ENCODE data around the gene PTGER2. TPM values are rescaled to one million over a fixed set of nuclear protein-coding genes. Genes with fewer than 3 reads are reported as not detected.

PTGER2 gene
- total RNA-seq, 2 donors from 2014 or later: 3.3 to 4.3 TPM

GRCh38 chr14:52329678-52330369 is 15.7 kb downstream of the PTGER2 start:
- Histone ChIP-seq H3K4me1 (ENCODE audit: control insufficient read depth in 1 of 2, low read depth in 2 of 2) (no peaks in the 10 kb centered on the region), H3K4me3 (no peak overlapping the region), H3K27me3 (replicated peaks; ENCODE audit: insufficient read depth) (no peaks in the 10 kb centered on the region), H3K36me3 (no peaks in the 10 kb centered on the region), H3K27ac (no peak overlapping the region), H3K9me3 (no peaks in the 10 kb centered on the region)
- no peak for TF ChIP-seq CTCF (IDR thresholded peaks at IDR 0.05)
- ATAC-seq (ENCODE audit: insufficient number of reproducible peaks, low FRiP score, low read depth): no peak
- DNase-seq (ENCODE audit: low spot score): no peak

- no peaks in the 10 kb centered on the region for H3K9me3 ChIP-seq
- H3K4me1 ChIP-seq (ENCODE audit: control insufficient read depth in 1 of 2, low read depth in 2 of 2): no peaks in the 10 kb centered on the region
- no peaks in the 10 kb centered on the region for H3K36me3 ChIP-seq
- ATAC-seq (ENCODE audit: insufficient number of reproducible peaks, low FRiP score, low read depth) (no peak), DNase-seq (ENCODE audit: low spot score) (no peak)
- no peak overlapping the region for H3K4me3 ChIP-seq
- TF ChIP-seq CTCF (IDR thresholded peaks at IDR 0.05): no peak
- no peak overlapping the region for H3K27ac ChIP-seq
- H3K27me3 ChIP-seq (replicated peaks; ENCODE audit: insufficient read depth): no peaks in the 10 kb centered on the region
These were observed 18.2 kb downstream of the PTGER2 start for GRCh38 chr14:52332269-52332668.

- H3K4me1 ChIP-seq (ENCODE audit: control insufficient read depth in 1 of 2, low read depth in 2 of 2): no peaks in the 10 kb centered on the region
- no peaks in the 10 kb centered on the region for H3K9me3 ChIP-seq
These were observed 19.0 kb downstream of the PTGER2 start for GRCh38 chr14:52333108-52333507.

DNA sequence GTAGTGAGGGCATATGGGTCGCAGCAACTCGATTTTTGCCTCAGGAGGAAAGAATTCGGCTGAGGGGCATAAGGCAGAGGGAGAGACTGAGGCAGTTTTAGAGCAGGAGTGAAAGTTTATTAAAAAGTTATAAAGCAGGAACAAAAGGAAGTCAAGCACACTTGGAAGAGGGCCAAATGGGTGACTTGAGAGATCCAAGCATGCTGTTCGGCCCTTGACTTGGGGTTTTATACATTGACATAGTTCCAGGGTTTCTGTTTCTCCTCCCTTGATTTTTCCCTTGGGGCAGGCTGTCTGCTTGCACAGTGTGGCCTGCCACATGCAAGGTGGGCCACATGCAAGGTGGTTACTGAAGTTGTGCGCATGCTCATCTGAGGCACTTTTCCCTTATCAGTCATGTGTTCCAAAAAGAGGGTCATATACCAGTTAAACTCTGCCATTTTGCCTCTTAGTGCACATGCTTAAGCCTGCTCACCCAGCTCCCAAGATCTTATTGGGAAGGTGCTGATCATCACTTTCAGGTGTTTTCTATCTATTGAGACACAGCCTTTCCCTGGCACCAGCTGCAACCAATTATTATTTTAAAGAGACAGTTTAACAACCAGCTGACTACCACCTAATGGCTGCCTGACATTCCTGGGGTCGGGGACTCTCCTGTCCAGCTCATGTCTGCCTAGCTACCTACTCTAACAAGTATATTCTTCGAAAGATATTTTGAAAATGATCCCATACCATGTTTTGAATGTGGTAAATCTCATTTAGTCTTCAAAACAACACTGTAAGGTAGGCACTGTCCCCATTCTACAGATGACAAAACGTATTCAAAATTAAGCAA is 19.9 kb downstream of the PTGER2 start:
- DNase-seq (ENCODE audit: low spot score): no peak
- no peak for ATAC-seq (ENCODE audit: insufficient number of reproducible peaks, low FRiP score, low read depth)

More at GRCh38 chr14:52333108-52333507, 19.0 kb downstream of the PTGER2 start:
- no peaks in the 10 kb centered on the region for H3K36me3 ChIP-seq
- TF ChIP-seq CTCF (IDR thresholded peaks at IDR 0.05): no peak
- H3K27ac ChIP-seq: no peak overlapping the region
- H3K4me3 ChIP-seq: no peak overlapping the region
- ATAC-seq (ENCODE audit: insufficient number of reproducible peaks, low FRiP score, low read depth): no peak
- H3K27me3 ChIP-seq (replicated peaks; ENCODE audit: insufficient read depth): no peaks in the 10 kb centered on the region
- no peak for DNase-seq (ENCODE audit: low spot score)

More for the DNA sequence above, 19.9 kb downstream of the PTGER2 start:
- Histone ChIP-seq H3K27ac (no peak overlapping the region), H3K36me3 (no peaks in the 10 kb centered on the region), H3K9me3 (no peaks in the 10 kb centered on the region), H3K27me3 (replicated peaks; ENCODE audit: insufficient read depth) (no peaks in the 10 kb centered on the region), H3K4me1 (ENCODE audit: control insufficient read depth in 1 of 2, low read depth in 2 of 2) (no peaks in the 10 kb centered on the region), H3K4me3 (no peak overlapping the region)
- TF ChIP-seq CTCF (IDR thresholded peaks at IDR 0.05): no peak

Data from thoracic aorta (tissue), 2 donors.